Upper lobe of left lung (tissue), 6 donors: ENCODE data around the gene PRPF40B. TPM values are rescaled to one million over a fixed set of nuclear protein-coding genes. Genes with fewer than 3 reads are reported as not detected.
"Not testable (repeated sequence)": the region's sequence is repeated elsewhere in the genome, so short reads cannot be mapped to it uniquely, and the experiment has no call there.

Experiments used
- ATAC-seq, 2 donors: fragments of 200-7000 bp; cut with Tn5 transposase; one replicate each; pipeline ENCODE4 v1.9.1; 2022; ENCODE audit warnings: mild to moderate bottlenecking in 2 of 2, moderate library complexity in 2 of 2; ENCODE audit not compliant: low FRiP score in 2 of 2
- DNase-seq, 2 donors: peaks; one replicate each; pipeline ENCODE4 v3.0.0-alpha.2; 2019 to 2020
- H3K27ac ChIP-seq, 4 donors: fragments of 200-600 bp; sonication (generic); one replicate each; pipeline ENCODE4 v1.5.1; 2016 to 2019
- H3K27me3 ChIP-seq, 4 donors: fragments of 200-600 bp; sonication (generic); one replicate each; pipeline ENCODE4 v1.5.1; 2017 to 2019
- H3K36me3 ChIP-seq, 4 donors: fragments of 200-600 bp; sonication (generic); one replicate each; pipeline ENCODE4 v1.5.1; 2016 to 2019
- H3K4me1 ChIP-seq, 4 donors: fragments of 200-600 bp; sonication (generic); one replicate each; pipeline ENCODE4 v1.5.1; 2018 to 2019
- H3K4me3 ChIP-seq, 4 donors: fragments of 200-600 bp; sonication (generic); one replicate each; pipeline ENCODE4 v1.5.1; 2017 to 2019; ENCODE audit warnings: mild to moderate bottlenecking in 2 of 4, moderate library complexity in 1 of 4
- H3K9me3 ChIP-seq, 4 donors: fragments of 200-600 bp; sonication (generic); one replicate each; pipeline ENCODE4 v1.5.1; 2018 to 2019
- EP300 ChIP-seq, 4 donors: sonication (generic); formaldehyde crosslinking; IDR thresholded peaks; one replicate each; pipeline ENCODE4 v1.5.1; 2017; ENCODE audit warnings: antibody characterized with exemption in 4 of 4, control low read depth in 2 of 4
- POLR2A ChIP-seq, 4 donors: fragments of 450-650 bp; IDR thresholded peaks; one replicate each; pipeline ENCODE4 v1.5.1; 2016 to 2017; ENCODE audit warnings: antibody characterized with exemption in 4 of 4, mild to moderate bottlenecking in 2 of 4
- POLR2AphosphoS5 ChIP-seq, 2 donors: sonication (generic); formaldehyde crosslinking; IDR thresholded peaks; one replicate each; pipeline ENCODE4 v1.5.1; 2017; ENCODE audit warnings: antibody characterized with exemption in 2 of 2
- WGBS, 2 donors: methylation state at CpG; one replicate each; pipeline ENCODE4 v1.1.5; 2017 to 2018; 5-methylcytosine and 5-hydroxymethylcytosine counted together
- total RNA-seq, 6 donors: library from RNA; depleted of rRNA in 4 of 6; stranded (reverse); fragments of >200 nt in 4 of 6; gene quantifications; one replicate each; pipeline versions ENCODE4 v1.1.0 to v1.2.1, GENCODE V29; 2016 to 2021
- TF ChIP-seq, protein P1 (sequence below), 6 experiments: fragments of 450-650 bp in 4 of 6; fragments of 200-600 bp in 2 of 6; sonication (generic) in 2 of 6; IDR thresholded peaks; one replicate each; pipeline ENCODE4 v1.5.1; 2016 to 2019; ENCODE audit warnings: antibody characterized with exemption in 6 of 6
- donor health status: DM: no; HTN: no; CAD: no; lungs with moderate emphysema.
- donor health status: DM: no; HTN: yes; CAD: no; lungs with severe emphysema.

Gene PRPF40B
- total RNA-seq, 6 donors from 2014 or later, result 10.8 to 63.9 (median 16.9) TPM

DNA sequence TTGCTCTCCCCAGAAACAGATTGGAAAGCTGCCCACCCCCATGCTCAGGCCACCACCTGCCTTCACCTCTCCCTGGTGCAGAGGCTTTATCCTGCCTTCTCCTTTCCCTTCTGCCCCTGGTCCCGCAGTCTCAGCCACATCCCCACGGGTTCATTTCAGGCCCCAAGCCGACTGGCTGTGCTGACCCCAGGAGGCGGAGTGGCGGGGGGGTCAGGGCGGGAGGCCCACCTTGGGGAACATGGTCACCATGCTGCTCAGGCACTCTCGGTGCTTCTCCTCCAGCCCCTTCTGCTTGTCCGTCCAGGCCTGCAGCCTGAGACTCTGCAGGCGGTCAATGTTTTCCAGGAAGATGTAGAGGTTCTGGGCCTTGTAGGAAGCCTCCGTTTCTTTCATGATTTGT lies 24.8 kb upstream of the PRPF40B start:
- Histone ChIP-seq H3K4me3 (no peak overlapping the region), H3K36me3 (no peaks in the 10 kb centered on the region), H3K27ac (no peak overlapping the region), H3K27me3 (no peaks in the 10 kb centered on the region), H3K4me1 (no peaks in the 10 kb centered on the region), H3K9me3 (no peaks in the 10 kb centered on the region)
- no peak for ATAC-seq
- TF ChIP-seq POLR2AphosphoS5 (IDR thresholded peaks at IDR 0.05) (no peak), POLR2A (IDR thresholded peaks at IDR 0.05) (no peak), EP300 (IDR thresholded peaks at IDR 0.05) (no peak)
- TF ChIP-seq, protein P1, sequence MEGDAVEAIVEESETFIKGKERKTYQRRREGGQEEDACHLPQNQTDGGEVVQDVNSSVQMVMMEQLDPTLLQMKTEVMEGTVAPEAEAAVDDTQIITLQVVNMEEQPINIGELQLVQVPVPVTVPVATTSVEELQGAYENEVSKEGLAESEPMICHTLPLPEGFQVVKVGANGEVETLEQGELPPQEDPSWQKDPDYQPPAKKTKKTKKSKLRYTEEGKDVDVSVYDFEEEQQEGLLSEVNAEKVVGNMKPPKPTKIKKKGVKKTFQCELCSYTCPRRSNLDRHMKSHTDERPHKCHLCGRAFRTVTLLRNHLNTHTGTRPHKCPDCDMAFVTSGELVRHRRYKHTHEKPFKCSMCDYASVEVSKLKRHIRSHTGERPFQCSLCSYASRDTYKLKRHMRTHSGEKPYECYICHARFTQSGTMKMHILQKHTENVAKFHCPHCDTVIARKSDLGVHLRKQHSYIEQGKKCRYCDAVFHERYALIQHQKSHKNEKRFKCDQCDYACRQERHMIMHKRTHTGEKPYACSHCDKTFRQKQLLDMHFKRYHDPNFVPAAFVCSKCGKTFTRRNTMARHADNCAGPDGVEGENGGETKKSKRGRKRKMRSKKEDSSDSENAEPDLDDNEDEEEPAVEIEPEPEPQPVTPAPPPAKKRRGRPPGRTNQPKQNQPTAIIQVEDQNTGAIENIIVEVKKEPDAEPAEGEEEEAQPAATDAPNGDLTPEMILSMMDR (IDR thresholded peaks at IDR 0.05), result no peak
- DNase-seq, result peak in 1 of 2 donors; percentile 45
- WGBS, 2 donors, result 91 to 100% methylated on average over 4 to 10 of the region's 10 CpGs

DNA sequence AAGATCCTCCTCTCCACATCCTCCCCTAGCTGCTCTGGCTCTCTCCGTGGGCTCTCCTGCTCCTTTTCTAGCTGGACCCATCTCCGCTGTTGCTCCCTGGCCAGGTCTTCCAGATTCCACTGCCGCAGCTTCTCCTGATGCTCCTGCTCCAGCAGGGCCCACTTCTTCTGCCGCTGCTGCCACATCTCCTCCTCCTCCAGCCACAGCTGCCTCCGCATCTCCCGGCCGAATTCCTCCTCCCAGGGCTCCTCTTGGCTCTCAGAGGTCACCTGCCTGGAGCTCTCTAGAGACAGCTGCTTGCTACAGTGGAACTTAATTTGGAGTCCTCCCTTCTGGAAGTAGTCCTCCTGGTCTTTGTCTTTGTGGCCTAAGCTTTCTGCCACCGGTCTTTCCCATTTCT lies 23.4 kb upstream of the PRPF40B start:
- 99% methylated on average over 7 to 8 of the region's 8 CpGs for WGBS, 2 donors
- DNase-seq (no peak), ATAC-seq (no peak)
- no peaks in the 10 kb centered on the region for H3K9me3 ChIP-seq
- no peaks in the 10 kb centered on the region for H3K4me1 ChIP-seq
- no peak overlapping the region for H3K4me3 ChIP-seq
- H3K27ac ChIP-seq, result no peak overlapping the region
- TF ChIP-seq POLR2A (IDR thresholded peaks at IDR 0.05) (no peak), EP300 (IDR thresholded peaks at IDR 0.05) (no peak), POLR2AphosphoS5 (IDR thresholded peaks at IDR 0.05) (no peak)
- TF ChIP-seq, protein P1 (IDR thresholded peaks at IDR 0.05), result no peak
- no peaks in the 10 kb centered on the region for H3K27me3 ChIP-seq
- H3K36me3 ChIP-seq, result no peaks in the 10 kb centered on the region

DNA sequence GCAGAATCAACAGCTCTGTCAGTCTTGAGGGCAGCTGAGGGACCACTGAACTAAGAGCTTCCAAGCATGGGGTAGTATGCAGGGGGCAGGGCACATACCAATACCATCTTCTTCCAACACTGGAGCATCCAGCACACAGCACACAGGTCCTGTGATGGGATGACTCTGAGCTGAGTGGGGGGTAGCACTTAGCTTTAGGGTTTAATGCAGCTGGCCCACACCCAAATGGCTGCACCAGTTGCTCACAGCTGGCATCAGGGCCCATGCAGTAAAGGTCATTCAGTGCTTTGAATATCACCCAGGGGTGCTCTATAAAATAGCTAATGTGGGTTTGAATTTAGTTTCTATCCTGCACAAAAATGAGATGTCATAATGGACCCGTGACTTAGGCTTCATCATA lies 19.6 kb upstream of the PRPF40B start:
- Histone ChIP-seq H3K27me3 (no peaks in the 10 kb centered on the region), H3K4me3 (no peak overlapping the region), H3K36me3 (no peaks in the 10 kb centered on the region), H3K27ac (no peak overlapping the region), H3K9me3 (no peaks in the 10 kb centered on the region), H3K4me1 (no peaks in the 10 kb centered on the region)
- no peak for TF ChIP-seq POLR2A (IDR thresholded peaks at IDR 0.05)
- 90 to 100% methylated on average over 1 of the region's 1 CpG for WGBS, 2 donors
- ATAC-seq (no peak), DNase-seq (no peak)

DNA sequence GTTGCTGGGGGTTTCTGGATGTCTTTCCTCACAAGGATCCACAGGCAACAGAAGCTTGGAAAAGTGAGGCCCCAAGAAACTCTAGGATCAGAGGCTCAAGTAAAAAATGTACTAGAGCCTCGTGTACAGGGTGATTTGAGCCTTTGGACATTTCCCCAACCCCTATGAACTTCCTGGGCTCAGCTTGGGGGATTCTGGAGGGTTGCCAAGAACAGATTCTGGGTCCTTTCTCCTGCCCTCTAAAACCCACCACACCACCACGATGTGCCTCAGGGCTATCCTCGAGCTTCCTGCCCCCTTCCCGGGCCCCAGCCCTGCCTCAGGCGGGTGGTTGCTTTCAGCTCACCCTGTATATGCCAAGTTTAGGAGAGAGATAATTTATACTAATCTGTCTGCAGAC lies 18.5 kb upstream of the PRPF40B start:
- TF ChIP-seq POLR2AphosphoS5 (IDR thresholded peaks at IDR 0.05) (no peak), POLR2A (IDR thresholded peaks at IDR 0.05) (no peak), EP300 (IDR thresholded peaks at IDR 0.05) (no peak)
- TF ChIP-seq, protein P1 (IDR thresholded peaks at IDR 0.05), result no peak
- DNase-seq (no peak), ATAC-seq (no peak)
- H3K9me3 ChIP-seq, result no peaks in the 10 kb centered on the region
- no peaks in the 10 kb centered on the region for H3K27me3 ChIP-seq
- H3K27ac ChIP-seq, result no peak overlapping the region
- no peaks in the 10 kb centered on the region for H3K36me3 ChIP-seq
- H3K4me1 ChIP-seq, result peaks cover 0 to 5% (median 2%) of the 10 kb centered on the region in 4 donors
- no peak overlapping the region for H3K4me3 ChIP-seq
- WGBS, 2 donors, result 48 to 65% methylated on average over 5 of the region's 5 CpGs

DNA sequence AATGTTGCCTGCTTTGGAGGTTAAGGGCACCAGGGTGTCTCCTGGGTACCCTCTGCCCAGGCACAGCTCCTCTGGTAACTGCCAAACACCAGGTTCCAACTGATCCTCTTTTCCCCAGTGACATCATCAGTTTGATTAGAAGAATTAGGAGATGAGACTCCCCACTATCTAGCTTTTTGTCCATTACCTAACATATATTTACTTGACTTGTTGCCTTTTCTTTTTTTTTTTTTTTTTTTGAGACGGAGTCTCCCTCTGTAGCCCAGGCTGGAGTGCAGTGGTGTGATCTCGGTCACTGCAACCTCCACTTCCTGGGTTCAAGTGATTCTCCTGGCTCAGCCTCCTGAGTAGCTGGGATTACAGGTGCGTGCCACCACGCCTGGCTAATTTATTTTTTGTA lies 17.8 kb upstream of the PRPF40B start, which contains the start of gene FAM186B:
FAM186B (minus strand) TSS at position 101 of the 400 bp plus-strand sequence. CDS start 162 bp downstream, outside the sequence.
- not testable (repeated sequence) for ATAC-seq, DNase-seq, H3K4me1 ChIP-seq, H3K27ac ChIP-seq, H3K27me3 ChIP-seq, H3K4me3 ChIP-seq, H3K36me3 ChIP-seq, H3K9me3 ChIP-seq
- WGBS, 2 donors, result 97 to 99% methylated on average over 4 of the region's 4 CpGs
